Natural killer cell (primary cell): Measurements from ENCODE around the gene SHISAL1. TPM values are rescaled to one million over a fixed set of nuclear protein-coding genes. Genes with fewer than 3 reads are reported as not detected.

Experiments used
- ATAC-seq, 3 donors: fragments of 150-1000 bp in 2 of 3; fragments of 200-7000 bp in 1 of 3; cut with Tn5 transposase; 1 replicate in 1 of 3; 2 replicates in 2 of 3; pipeline ENCODE4 v1.10.0; 2021; ENCODE audit warnings: mild to moderate bottlenecking in 2 of 3, moderate library complexity in 2 of 3
- DNase-seq, 2 donors: peaks; one replicate each; pipeline versions ENCODE4 v3.0.0 to v3.0.0-alpha.2; 2013 to 2021; ENCODE audit warnings: mixed read lengths in 1 of 2
- H3K27ac ChIP-seq: one replicate; pipeline ENCODE4 v1.5.1; 2013; ENCODE audit warnings: mild to moderate bottlenecking, low read length
- H3K27me3 ChIP-seq: one replicate; pipeline ENCODE4 v1.6.1; 2013; ENCODE audit warnings: low read length; ENCODE audit not compliant: control insufficient read depth, insufficient read depth
- H3K36me3 ChIP-seq: one replicate; pipeline ENCODE4 v1.6.1; 2013; ENCODE audit warnings: low read length; ENCODE audit not compliant: control insufficient read depth, insufficient read depth
- H3K4me1 ChIP-seq: one replicate; pipeline ENCODE4 v1.6.1; 2013; ENCODE audit warnings: low read length; ENCODE audit not compliant: control insufficient read depth, insufficient read depth
- H3K4me3 ChIP-seq: one replicate; pipeline ENCODE4 v1.5.1; 2013; ENCODE audit warnings: low read length
- H3K9me3 ChIP-seq: one replicate; pipeline ENCODE4 v1.6.1; 2013; ENCODE audit warnings: low read length; ENCODE audit not compliant: control insufficient read depth, insufficient read depth
- H3K27ac Mint-ChIP-seq, 2 donors: one replicate each; pipeline ENCODE4 v1.8.0; 2022; ENCODE audit warnings: mild to moderate bottlenecking in 2 of 2, mixed read lengths in 2 of 2, moderate library complexity in 1 of 2
- H3K27me3 Mint-ChIP-seq, 2 donors: one replicate each; pipeline ENCODE4 v1.8.0; 2022; ENCODE audit warnings: low read depth in 2 of 2, mixed read lengths in 2 of 2
- H3K36me3 Mint-ChIP-seq: one replicate; pipeline ENCODE4 v1.8.0; 2022; ENCODE audit warnings: mixed read lengths
- H3K4me1 Mint-ChIP-seq, 2 donors: one replicate each; pipeline ENCODE4 v1.8.0; 2022; ENCODE audit warnings: mixed read lengths in 2 of 2
- H3K4me3 Mint-ChIP-seq: one replicate; pipeline ENCODE4 v1.8.0; 2022; ENCODE audit warnings: mild to moderate bottlenecking, moderate library complexity, mixed read lengths
- H3K9me3 Mint-ChIP-seq, 2 donors: one replicate each; pipeline ENCODE4 v1.8.0; 2022; ENCODE audit warnings: mixed read lengths in 2 of 2
- CTCF ChIP-seq: fragments of 200-600 bp; IDR thresholded peaks from one replicate; pipeline ENCODE4 v1.8.0; 2022; ENCODE audit warnings: antibody characterized with exemption
- WGBS: methylation state at CpG from one replicate; pipeline ENCODE4 v1.1.7; 2013; ENCODE audit warnings: missing lambda C conversion rate; ENCODE audit not compliant: insufficient coverage; 5-methylcytosine and 5-hydroxymethylcytosine counted together
- intact Hi-C: fragments of 100-400 bp; cut with micrococcal nuclease; formaldehyde crosslinking; loops from one replicate; pipeline ENCODE4 v1.14.2; 2022
- total RNA-seq, 4 donors: library from RNA; stranded (reverse); fragments of 120-200 nt in 1 of 4; gene quantifications; one replicate each; pipeline versions ENCODE4 v1.2.3 to v1.2.4, GENCODE V29; 2013 to 2022

The SHISAL1 gene
- total RNA-seq, 3 donors from 2014 or later (not counting 1 experiment from before 2014, with no cell fraction given), result not detected

- intact Hi-C loops, result no loop called here
- H3K4me3 ChIP-seq, result no peak overlapping the region
- no peaks in the 10 kb centered on the region for H3K36me3 Mint-ChIP-seq
- no peak overlapping the region for H3K27ac ChIP-seq
- H3K9me3 ChIP-seq, result no peaks in the 10 kb centered on the region
- H3K27me3 ChIP-seq, result peaks cover under 1% of the 10 kb centered on the region
- H3K27ac Mint-ChIP-seq, result no peak overlapping the region
- H3K9me3 Mint-ChIP-seq, result no peaks in the 10 kb centered on the region
- no peaks in the 10 kb centered on the region for H3K36me3 ChIP-seq
- 88% methylated on average over 10 of the region's 10 CpGs for WGBS
- TF ChIP-seq CTCF, result no peak
- no peaks in the 10 kb centered on the region for H3K4me1 ChIP-seq
- H3K4me3 Mint-ChIP-seq, result no peak overlapping the region
- ATAC-seq, result no peak
- peaks cover 0 to 5% of the 10 kb centered on the region in 2 donors for H3K4me1 Mint-ChIP-seq
- H3K27me3 Mint-ChIP-seq, result peaks cover 0 to 13% of the 10 kb centered on the region in 2 donors
- DNase-seq, result no peak
These were observed 34.3 kb upstream of the SHISAL1 start for GRCh38 chr22:44347080-44347479.

GRCh38 chr22:44345872-44346271, 33.1 kb upstream of the SHISAL1 start:
- peaks cover 0 to 13% of the 10 kb centered on the region in 2 donors for H3K27me3 Mint-ChIP-seq
- DNase-seq, result no peak

GRCh38 chr22:44344407-44344806, 31.7 kb upstream of the SHISAL1 start:
- Mint-ChIP-seq H3K27me3 (peaks cover 0 to 9% of the 10 kb centered on the region in 2 donors), H3K27ac (no peak overlapping the region), H3K36me3 (no peaks in the 10 kb centered on the region), H3K4me3 (no peak overlapping the region), H3K9me3 (no peaks in the 10 kb centered on the region), H3K4me1 (no peaks in the 10 kb centered on the region)
- no peaks in the 10 kb centered on the region for H3K36me3 ChIP-seq
- no peaks in the 10 kb centered on the region for H3K27me3 ChIP-seq
- DNase-seq (no peak), ATAC-seq (no peak)
- H3K27ac ChIP-seq, result no peak overlapping the region
- H3K4me1 ChIP-seq, result no peaks in the 10 kb centered on the region
- TF ChIP-seq CTCF, result no peak
- intact Hi-C loops, result no loop called here
- H3K9me3 ChIP-seq, result no peaks in the 10 kb centered on the region
- 74% methylated on average over 7 of the region's 11 CpGs for whole genome bisulfite sequencing
- no peak overlapping the region for H3K4me3 ChIP-seq

More at GRCh38 chr22:44345872-44346271, 33.1 kb upstream of the SHISAL1 start:
- no peak overlapping the region for H3K4me3 ChIP-seq
- no peaks in the 10 kb centered on the region for H3K27me3 ChIP-seq
- no peaks in the 10 kb centered on the region for H3K4me1 ChIP-seq
- Mint-ChIP-seq H3K36me3 (no peaks in the 10 kb centered on the region), H3K27ac (no peak overlapping the region), H3K4me3 (no peak overlapping the region), H3K4me1 (no peaks in the 10 kb centered on the region), H3K9me3 (no peaks in the 10 kb centered on the region)
- no peak for ATAC-seq
- intact Hi-C loops, result no loop called here
- no peaks in the 10 kb centered on the region for H3K36me3 ChIP-seq
- no peak overlapping the region for H3K27ac ChIP-seq
- H3K9me3 ChIP-seq, result no peaks in the 10 kb centered on the region
- no peak for TF ChIP-seq CTCF
- 85% methylated on average over 3 of the region's 3 CpGs for WGBS

- Mint-ChIP-seq H3K4me1 (no peaks in the 10 kb centered on the region), H3K27me3 (peaks cover 0 to 9% of the 10 kb centered on the region in 2 donors), H3K27ac (no peak overlapping the region), H3K36me3 (no peaks in the 10 kb centered on the region), H3K9me3 (no peaks in the 10 kb centered on the region), H3K4me3 (no peak overlapping the region)
- ATAC-seq (no peak), DNase-seq (no peak)
- Histone ChIP-seq H3K4me3 (no peak overlapping the region), H3K4me1 (no peaks in the 10 kb centered on the region), H3K36me3 (no peaks in the 10 kb centered on the region), H3K9me3 (no peaks in the 10 kb centered on the region), H3K27ac (no peak overlapping the region), H3K27me3 (no peaks in the 10 kb centered on the region)
- TF ChIP-seq CTCF, result no peak
- 88% methylated on average over 5 of the region's 5 CpGs for WGBS
- intact Hi-C loops, result no loop called here
These were observed 29.7 kb upstream of the SHISAL1 start for GRCh38 chr22:44342347-44342956.
